Stimulated activated CD8-positive, alpha-beta memory T cell treated with anti-CD3 and anti-CD28 coated beads, Interleukin-7, amount 100 ng/mL, for 1 hour (primary cell): ENCODE results near the gene MAPK7.
"Not testable (repeated sequence)": the region's sequence is repeated elsewhere in the genome, so short reads cannot be mapped to it uniquely, and the experiment has no call there.

ENCODE experiments used
- DNase-seq, 2 donors: peaks; one replicate each; pipeline ENCODE4 v3.0.0-alpha.2; 2020; ENCODE audit warnings: low read depth in 2 of 2

The MAPK7 gene

GRCh38 chr17:19343256-19343630 lies 35.1 kb upstream of the MAPK7 start:
- no peak for DNase-seq

- no peak for DNase-seq
These were observed 34.6 kb upstream of the MAPK7 start for GRCh38 chr17:19343671-19344151.

- DNase-seq: no peak
These were observed 33.8 kb upstream of the MAPK7 start for GRCh38 chr17:19344311-19345066.

- DNase-seq: no peak
These were observed 33.2 kb upstream of the MAPK7 start for GRCh38 chr17:19345067-19345460.

- no peak for DNase-seq
These were observed 32.6 kb upstream of the MAPK7 start for GRCh38 chr17:19345486-19346350.

- no peak for DNase-seq
These were observed 31.7 kb upstream of the MAPK7 start for GRCh38 chr17:19346351-19347255.

GRCh38 chr17:19347323-19348080 lies 30.8 kb upstream of the MAPK7 start:
- no peak for DNase-seq

- no peak for DNase-seq
These were observed 30.1 kb upstream of the MAPK7 start for GRCh38 chr17:19348081-19348650.

GRCh38 chr17:19348806-19349205 lies 29.5 kb upstream of the MAPK7 start:
- no peak for DNase-seq

GRCh38 chr17:19353401-19353800 lies 24.9 kb upstream of the MAPK7 start:
- DNase-seq: not testable (repeated sequence)

GRCh38 chr17:19354748-19355147 lies 23.6 kb upstream of the MAPK7 start:
- DNase-seq: no peak

GRCh38 chr17:19357351-19357750 lies 20.9 kb upstream of the MAPK7 start:
- DNase-seq: no peak

GRCh38 chr17:19357761-19358160 lies 20.5 kb upstream of the MAPK7 start:
- no peak for DNase-seq

GRCh38 chr17:19359151-19359550 lies 19.1 kb upstream of the MAPK7 start:
- DNase-seq: no peak

GRCh38 chr17:19359856-19360255 lies 18.4 kb upstream of the MAPK7 start:
- DNase-seq: no peak

- DNase-seq: no peak
These were observed 17.5 kb upstream of the MAPK7 start for GRCh38 chr17:19360772-19361171.

GRCh38 chr17:19361326-19361725 lies 17.0 kb upstream of the MAPK7 start:
- no peak for DNase-seq

GRCh38 chr17:19361944-19362276 lies 16.4 kb upstream of the MAPK7 start:
- no peak for DNase-seq

GRCh38 chr17:19362277-19363113 lies 15.8 kb upstream of the MAPK7 start, which contains the start of gene B9D1:
B9D1 (minus strand) TSS chr17:19362723; CDS start chr17:19362569, 154 bp downstream.
- peak; percentile 93 for DNase-seq

- no peak for DNase-seq
These were observed 15.2 kb upstream of the MAPK7 start for GRCh38 chr17:19363114-19363438.
